Common myeloid progenitor, CD34-positive (primary cell): Measurements from ENCODE around the gene GLG1.
"Not testable (repeated sequence)": the region's sequence is repeated elsewhere in the genome, so short reads cannot be mapped to it uniquely, and the experiment has no call there.

Source experiments
- CTCF ChIA-PET: fragments of 350-600 bp; sonication (Branson Sonifier 250); formaldehyde crosslinking; loops from one replicate; lab custom pipeline; 2021; ENCODE audit warnings: antibody characterized with exemption; lab: Charles Lee
- POLR2A ChIA-PET: fragments of 350-600 bp; sonication (Branson Sonifier 250); formaldehyde crosslinking; loops from one replicate; lab custom pipeline; 2021; ENCODE audit warnings: antibody characterized with exemption; lab: Charles Lee
- DNase-seq, 3 donors: peaks; one replicate each; pipeline versions ENCODE4 v3.0.0 to v3.0.0-alpha.2; 2013
- H3K27ac ChIP-seq, 2 experiments: 1 replicate in 1 of 2; 2 replicates in 1 of 2; pipeline ENCODE4 v1.7.0; 2013; ENCODE audit warnings: inconsistent platforms in 2 of 2, low read length in 2 of 2, mild to moderate bottlenecking in 2 of 2, low read depth in 1 of 2, moderate library complexity in 1 of 2; ENCODE audit not compliant: severe bottlenecking in 2 of 2, insufficient read depth in 1 of 2, poor library complexity in 1 of 2
- H3K27me3 ChIP-seq, 5 experiments: replicated peaks in 2 of 5; 1 replicate in 3 of 5; 2 replicates in 2 of 5; pipeline versions ENCODE4 v1.6.1 to v1.7.0; 2013; ENCODE audit warnings: low read length in 4 of 5, mild to moderate bottlenecking in 2 of 5, moderate library complexity in 2 of 5, inconsistent platforms in 1 of 5; ENCODE audit not compliant: insufficient read depth in 5 of 5, control insufficient read depth in 4 of 5
- H3K36me3 ChIP-seq, 4 experiments: 1 replicate in 2 of 4; 2 replicates in 2 of 4; pipeline versions ENCODE4 v1.6.1 to v1.7.0; 2013; ENCODE audit warnings: low read length in 3 of 4, control low read depth in 1 of 4, mild to moderate bottlenecking in 1 of 4; ENCODE audit not compliant: control insufficient read depth in 4 of 4, insufficient read depth in 4 of 4
- H3K4me1 ChIP-seq, 4 experiments: 1 replicate in 3 of 4; 2 replicates in 1 of 4; pipeline versions ENCODE4 v1.6.1 to v1.7.1; 2013; ENCODE audit warnings: low read length in 3 of 4, mild to moderate bottlenecking in 3 of 4, control low read depth in 1 of 4, inconsistent platforms in 1 of 4, moderate library complexity in 1 of 4; ENCODE audit not compliant: control insufficient read depth in 4 of 4, insufficient read depth in 4 of 4; ENCODE audit errors: control extremely low read depth in 1 of 4
- H3K4me3 ChIP-seq, 7 experiments: 1 replicate in 4 of 7; 2 replicates in 3 of 7; pipeline versions ENCODE4 v1.5.1 to v1.7.0; 2013; ENCODE audit warnings: mild to moderate bottlenecking in 7 of 7, low read length in 6 of 7, moderate library complexity in 6 of 7, inconsistent platforms in 2 of 7, low read depth in 2 of 7, control low read depth in 1 of 7; ENCODE audit not compliant: insufficient read depth in 4 of 7, control insufficient read depth in 1 of 7; ENCODE audit errors: extremely low read depth in 1 of 7
- H3K9me3 ChIP-seq, 5 experiments: 1 replicate in 4 of 5; 2 replicates in 1 of 5; pipeline versions ENCODE4 v1.6.1 to v1.7.1; 2013; ENCODE audit warnings: low read length in 4 of 5, mild to moderate bottlenecking in 2 of 5, inconsistent platforms in 1 of 5, low read depth in 1 of 5, moderate library complexity in 1 of 5; ENCODE audit not compliant: control insufficient read depth in 4 of 5, insufficient read depth in 2 of 5; ENCODE audit errors: control extremely low read depth in 1 of 5
- WGBS: methylation state at CpG from one replicate; pipeline ENCODE4 v1.1.5; 2013; ENCODE audit not compliant: insufficient coverage; 5-methylcytosine and 5-hydroxymethylcytosine counted together

The GLG1 gene

GRCh38 chr16:74398212-74398895 is 208.6 kb downstream of the GLG1 start:
- H3K27ac ChIP-seq, POLR2A ChIA-PET, CTCF ChIA-PET, H3K36me3 ChIP-seq, H3K27me3 ChIP-seq, H3K9me3 ChIP-seq, H3K4me3 ChIP-seq: not testable (repeated sequence)
- DNase-seq: peak in 1 of 3 donors; percentile 16
- peaks cover 0 to 26% (median 15%) of the 10 kb centered on the region in 4 experiments for H3K4me1 ChIP-seq
- WGBS: 100% methylated on average over 1 of the region's 15 CpGs
